ENCODE data around the gene RPS19BP1. TPM values are rescaled to one million over a fixed set of nuclear protein-coding genes. Genes with fewer than 3 reads are reported as not detected.

RPS19BP1 gene
- total and polyA plus RNA-seq, 8 donors, result 36.9 to 684 (median 155) TPM

- Histone ChIP-seq H3K27ac (peak overlapping the region; percentile 43 to 82 (median 68)), H3K4me3 (peak overlapping the region in 2 of 4 donors; percentile 33 to 81), H3K27me3 (no peaks in the 10 kb centered on the region), H3K4me1 (peaks cover 63 to 93% (median 90%) of the 10 kb centered on the region in 4 donors), H3K36me3 (peaks cover 25 to 66% (median 56%) of the 10 kb centered on the region in 4 donors), H3K9me3 (no peaks in the 10 kb centered on the region)
- 57 to 61% (median 60%) methylated on average over 12 of the region's 12 CpGs for WGBS, 5 donors
- TF ChIP-seq POLR2AphosphoS5 (IDR thresholded peaks at IDR 0.05) (no peak), POLR2A (IDR thresholded peaks at IDR 0.05) (no peak), CTCF (IDR thresholded peaks at IDR 0.05) (no peak), EP300 (IDR thresholded peaks at IDR 0.05) (no peak)
- peak in 1 of 2 donors; percentile 23 for DNase-seq
- intact Hi-C loops (cut with DNase I; ENCODE audit: low total_unique reads), result no loop called here
These were observed 4.4 kb downstream of the RPS19BP1 start for GRCh38 chr22:39528080-39528661.

- peaks cover 70 to 96% (median 95%) of the 10 kb centered on the region in 4 donors for H3K4me1 ChIP-seq
- intact Hi-C loops (cut with DNase I; ENCODE audit: low total_unique reads), result no loop called here
- TF ChIP-seq POLR2AphosphoS5 (IDR thresholded peaks at IDR 0.05), result peak in 1 of 3 donors; percentile 23
- no peak for TF ChIP-seq CTCF (IDR thresholded peaks at IDR 0.05)
- no peak for TF ChIP-seq EP300 (IDR thresholded peaks at IDR 0.05)
- H3K9me3 ChIP-seq, result no peaks in the 10 kb centered on the region
- WGBS, 5 donors, result 31 to 43% (median 38%) methylated on average over 6 of the region's 6 CpGs
- H3K27ac ChIP-seq, result peak overlapping the region; percentile 0 to 82 (median 68)
- peak; percentile 59 to 74 for DNase-seq
- no peaks in the 10 kb centered on the region for H3K27me3 ChIP-seq
- peak overlapping the region in 1 of 4 donors; percentile 81 for H3K4me3 ChIP-seq
- peaks cover 30 to 72% (median 63%) of the 10 kb centered on the region in 4 donors for H3K36me3 ChIP-seq
These were observed 5.0 kb downstream of the RPS19BP1 start for GRCh38 chr22:39527481-39527961.

DNA sequence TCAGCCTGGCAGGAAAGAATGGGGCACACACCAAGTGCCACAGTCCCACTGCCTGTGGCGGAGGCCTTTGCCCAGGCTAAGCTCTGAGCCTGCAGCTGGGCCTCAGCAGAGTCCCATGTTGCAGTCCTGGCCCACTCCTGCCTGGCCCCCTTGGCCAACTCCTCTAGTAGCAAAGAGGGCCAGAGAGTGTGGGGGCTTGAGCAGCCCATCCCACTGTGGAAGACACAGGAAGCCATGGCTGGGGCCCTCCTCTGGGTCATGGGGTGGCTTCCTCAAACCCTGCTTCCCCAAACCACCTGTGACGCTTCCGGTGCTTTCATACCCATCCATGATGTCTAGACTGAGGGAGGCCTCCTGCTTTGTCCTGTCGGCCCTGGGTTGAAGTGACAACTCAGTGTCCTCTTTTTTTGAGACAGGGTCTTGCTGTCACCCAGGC lies 5.8 kb downstream of the RPS19BP1 start:
- peaks cover 38 to 80% (median 71%) of the 10 kb centered on the region in 4 donors for H3K36me3 ChIP-seq
- TF ChIP-seq EP300 (IDR thresholded peaks at IDR 0.05), result no peak
- TF ChIP-seq CTCF (IDR thresholded peaks at IDR 0.05), result no peak
- TF ChIP-seq POLR2A (IDR thresholded peaks at IDR 0.05), result no peak
- TF ChIP-seq POLR2AphosphoS5 (IDR thresholded peaks at IDR 0.05), result no peak
- no peaks in the 10 kb centered on the region for H3K9me3 ChIP-seq
- H3K4me3 ChIP-seq, result no peak overlapping the region
- H3K27me3 ChIP-seq, result no peaks in the 10 kb centered on the region
- WGBS, 5 donors, result 58 to 66% (median 61%) methylated on average over 4 of the region's 4 CpGs
- DNase-seq, result peak in 1 of 2 donors; percentile 26
- H3K4me1 ChIP-seq, result peaks cover 74 to 100% (median 98%) of the 10 kb centered on the region in 4 donors
- intact Hi-C loops (cut with DNase I; ENCODE audit: low total_unique reads), result no loop called here
- peak overlapping the region in 4 of 5 donors; percentile 67 to 82 (median 72) for H3K27ac ChIP-seq

GRCh38 chr22:39525658-39525975 lies 6.9 kb downstream of the RPS19BP1 start:
- TF ChIP-seq EP300 (IDR thresholded peaks at IDR 0.05) (no peak), POLR2AphosphoS5 (IDR thresholded peaks at IDR 0.05) (no peak), CTCF (IDR thresholded peaks at IDR 0.05) (no peak), POLR2A (IDR thresholded peaks at IDR 0.05) (no peak)
- Histone ChIP-seq H3K27me3 (no peaks in the 10 kb centered on the region), H3K4me3 (no peak overlapping the region), H3K27ac (peak overlapping the region in 3 of 5 donors; percentile 4 to 99 (median 82)), H3K9me3 (no peaks in the 10 kb centered on the region), H3K4me1 (peaks cover 67 to 94% (median 92%) of the 10 kb centered on the region in 4 donors), H3K36me3 (peaks cover 48 to 81% (median 78%) of the 10 kb centered on the region in 4 donors)
- 55 to 73% (median 68%) methylated on average over 4 of the region's 4 CpGs for WGBS, 5 donors
- intact Hi-C loops (cut with DNase I; ENCODE audit: low total_unique reads), result no loop called here
- DNase-seq, result no peak
